GM12864 (cell line): ENCODE measurements around the gene SEMA7A.

ENCODE experiments used
- DNase-seq: peaks from one replicate; pipeline ENCODE4 v3.0.0-alpha.2; 2011; ENCODE audit warnings: low read depth
- H3K4me3 ChIP-seq: 2 replicates; pipeline ENCODE4 v1.5.1; 2011; ENCODE audit warnings: mild to moderate bottlenecking, low read depth, low read length, control low read depth
- TF ChIP-seq, protein P1 (sequence below): IDR thresholded peaks from 2 replicates; pipeline ENCODE4 v1.5.1; 2011; ENCODE audit warnings: low read depth, mild to moderate bottlenecking, moderate library complexity, low read length, control low read depth, inconsistent platforms; ENCODE audit errors: missing control alignments

The SEMA7A gene

DNA sequence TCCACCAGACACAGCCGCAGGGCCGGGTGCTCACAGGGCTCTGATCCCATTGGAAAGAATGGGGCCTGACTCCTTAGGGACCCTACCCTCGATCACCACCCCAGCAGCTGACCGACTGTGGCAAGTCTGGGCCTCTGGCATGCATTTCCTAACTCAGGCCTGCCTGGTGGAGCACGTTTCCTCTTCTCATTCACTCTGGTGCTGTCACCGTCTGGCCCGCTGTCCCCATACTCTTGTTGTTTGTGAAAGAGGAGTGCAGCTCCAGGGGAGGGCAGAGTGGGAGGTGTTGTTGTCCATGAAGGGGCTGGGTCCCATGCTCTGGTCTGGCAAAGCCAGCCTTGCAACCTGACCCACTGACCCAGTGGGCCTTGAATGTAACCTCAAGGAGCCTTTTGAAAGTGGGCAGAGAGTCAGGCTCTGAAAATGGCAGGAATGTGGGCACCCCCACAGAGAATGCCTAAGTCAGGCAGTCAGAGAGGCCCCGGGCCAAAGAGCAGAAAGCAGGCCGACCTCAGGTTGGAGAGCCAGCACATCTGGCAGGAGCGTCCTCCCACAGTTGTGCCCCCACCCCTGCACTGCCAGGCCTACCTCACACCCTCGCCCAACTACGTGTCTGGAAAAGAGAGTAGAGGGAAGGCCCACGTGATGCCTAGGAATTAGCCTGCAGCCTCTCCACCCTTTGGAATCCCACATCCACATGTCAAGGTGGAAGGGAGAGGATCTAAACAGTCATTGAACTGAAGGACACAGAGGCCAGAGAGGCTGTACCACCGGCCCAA lies 10.9 kb downstream of the SEMA7A start:
- H3K4me3 ChIP-seq, result peak overlapping the region; percentile 38
- TF ChIP-seq, protein P1, sequence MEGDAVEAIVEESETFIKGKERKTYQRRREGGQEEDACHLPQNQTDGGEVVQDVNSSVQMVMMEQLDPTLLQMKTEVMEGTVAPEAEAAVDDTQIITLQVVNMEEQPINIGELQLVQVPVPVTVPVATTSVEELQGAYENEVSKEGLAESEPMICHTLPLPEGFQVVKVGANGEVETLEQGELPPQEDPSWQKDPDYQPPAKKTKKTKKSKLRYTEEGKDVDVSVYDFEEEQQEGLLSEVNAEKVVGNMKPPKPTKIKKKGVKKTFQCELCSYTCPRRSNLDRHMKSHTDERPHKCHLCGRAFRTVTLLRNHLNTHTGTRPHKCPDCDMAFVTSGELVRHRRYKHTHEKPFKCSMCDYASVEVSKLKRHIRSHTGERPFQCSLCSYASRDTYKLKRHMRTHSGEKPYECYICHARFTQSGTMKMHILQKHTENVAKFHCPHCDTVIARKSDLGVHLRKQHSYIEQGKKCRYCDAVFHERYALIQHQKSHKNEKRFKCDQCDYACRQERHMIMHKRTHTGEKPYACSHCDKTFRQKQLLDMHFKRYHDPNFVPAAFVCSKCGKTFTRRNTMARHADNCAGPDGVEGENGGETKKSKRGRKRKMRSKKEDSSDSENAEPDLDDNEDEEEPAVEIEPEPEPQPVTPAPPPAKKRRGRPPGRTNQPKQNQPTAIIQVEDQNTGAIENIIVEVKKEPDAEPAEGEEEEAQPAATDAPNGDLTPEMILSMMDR, result no peak
- DNase-seq, result no peak

DNA sequence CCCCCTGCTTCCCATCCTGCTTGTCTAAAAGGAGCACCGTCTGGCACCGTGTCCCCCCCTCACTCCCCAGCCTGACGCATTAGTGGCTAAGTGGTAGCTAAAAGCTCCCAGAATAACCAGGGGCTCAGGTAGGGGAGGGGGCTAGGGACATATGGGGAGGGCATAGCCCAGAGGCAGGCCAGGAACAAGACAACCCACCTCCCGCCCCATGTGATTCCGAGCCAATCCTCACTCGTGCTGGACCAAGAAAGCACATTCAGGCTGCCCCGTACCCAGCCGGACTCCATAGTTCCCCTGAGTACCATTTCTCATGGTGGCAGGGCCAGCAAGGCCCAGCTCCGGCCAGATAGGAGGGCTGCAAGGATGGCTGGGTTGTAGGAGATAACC lies 11.5 kb downstream of the SEMA7A start:
- TF ChIP-seq, protein P1, result no peak
- no peak for DNase-seq
- peak overlapping the region; percentile 38 for H3K4me3 ChIP-seq

GRCh38 chr15:74421302-74422245 lies 12.2 kb downstream of the SEMA7A start:
- H3K4me3 ChIP-seq, result peak overlapping the region; percentile 38
- TF ChIP-seq, protein P1, result no peak
- DNase-seq, result no peak

- TF ChIP-seq, protein P1, result no peak
- H3K4me3 ChIP-seq, result peak overlapping the region; percentile 38; the same call in 1 of the 2 replicates
- DNase-seq, result no peak
Measured at GRCh38 chr15:74420193-74420905, 13.4 kb downstream of the SEMA7A start.

- no peak for DNase-seq
- TF ChIP-seq, protein P1, result no peak
- no peak overlapping the region for H3K4me3 ChIP-seq
Measured at GRCh38 chr15:74419432-74419831, 14.3 kb downstream of the SEMA7A start.

- TF ChIP-seq, protein P1, result no peak
- H3K4me3 ChIP-seq, result no peak overlapping the region
- DNase-seq, result no peak
Measured at GRCh38 chr15:74418575-74419338, 15.0 kb downstream of the SEMA7A start.
